DOHH2 (cell line): ENCODE results near the gene SLC9A9.

ENCODE experiments used
- CTCF ChIP-seq: fragments of 200-600 bp; sonication (generic); IDR thresholded peaks from one replicate; pipeline ENCODE4 v1.5.1; 2014; ENCODE audit warnings: antibody characterized with exemption, mild to moderate bottlenecking, low read depth, low read length; ENCODE audit not compliant: poor library complexity, severe bottlenecking
- EZH2phosphoT487 ChIP-seq: fragments of 200-600 bp; sonication (generic); IDR thresholded peaks from 2 replicates; pipeline ENCODE4 v1.6.1; 2017; ENCODE audit warnings: borderline replicate concordance, mild to moderate bottlenecking, antibody characterized with exemption, low read length, moderate library complexity, mixed read lengths

GRCh38 chr3:143627336-143627735 lies 220.9 kb downstream of the SLC9A9 start:
- TF ChIP-seq CTCF (no peak), EZH2phosphoT487 (no peak)
